ENCODE measurements around the gene CNOT1. TPM values are rescaled to one million over a fixed set of nuclear protein-coding genes. Genes with fewer than 3 reads are reported as not detected.

CNOT1 gene
- total RNA-seq, 1 experiment from 2014 or later, result 135 TPM

DNA sequence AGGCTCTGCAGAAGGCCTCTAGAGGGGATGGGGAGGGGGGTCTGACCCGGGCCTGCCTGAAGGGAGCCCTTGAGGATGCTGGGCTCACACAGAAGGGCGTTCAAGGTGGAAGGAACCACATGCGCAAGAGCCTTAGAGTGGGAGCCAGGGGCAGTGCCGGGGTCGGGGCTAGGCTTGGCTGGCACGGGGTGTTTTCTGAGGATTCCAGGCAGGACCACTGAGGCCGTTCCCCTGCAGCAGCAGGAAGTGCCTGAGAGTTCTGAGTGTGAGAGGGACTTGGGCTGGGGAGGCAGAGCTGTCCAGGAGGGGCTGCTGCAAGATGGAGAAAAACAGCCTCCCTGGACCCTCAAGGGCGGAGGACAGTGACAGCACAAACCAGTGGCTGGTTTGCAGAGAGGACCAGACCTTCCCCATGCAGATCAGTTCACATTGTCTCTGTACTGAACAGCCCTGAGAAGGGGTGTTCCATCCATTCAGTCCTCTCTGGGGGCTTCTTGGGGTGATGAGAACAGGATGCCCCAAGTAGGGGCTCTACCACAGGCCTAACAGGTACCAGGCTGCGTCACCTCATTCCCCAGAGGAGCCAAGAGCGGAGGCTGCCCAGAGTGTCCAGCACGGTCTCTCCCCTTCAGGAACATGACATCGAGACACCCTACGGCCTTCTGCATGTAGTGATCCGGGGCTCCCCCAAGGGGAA lies 126.3 kb downstream of the CNOT1 start:
- Histone ChIP-seq H3K27me3 (ENCODE audit: low read length) (no peaks in the 10 kb centered on the region), H3K4me1 (ENCODE audit: insufficient read depth, low read length) (peaks cover 7% of the 10 kb centered on the region; the same call in 1 of the 2 replicates), H3K36me3 (ENCODE audit: low read depth, low read length) (no peaks in the 10 kb centered on the region), H2AFZ (ENCODE audit: low read length) (no peak overlapping the region), H3K4me3 (ENCODE audit: low read length) (no peak overlapping the region), H3K9me3 (ENCODE audit: low read length) (no peaks in the 10 kb centered on the region), H3K9ac (ENCODE audit: low read length) (no peak overlapping the region), H3K4me2 (ENCODE audit: low read length) (no peak overlapping the region), H4K20me1 (ENCODE audit: low read length) (no peaks in the 10 kb centered on the region), H3K9me2 (replicated peaks; ENCODE audit: low read length) (no peaks in the 10 kb centered on the region), H3F3A (ENCODE audit: low read length, unreplicated experiment) (no peaks in the 10 kb centered on the region), H3K79me2 (ENCODE audit: low read length) (no peaks in the 10 kb centered on the region), H3K27ac (ENCODE audit: low read length) (no peak overlapping the region)
- CTCF ChIA-PET, result no interaction called here
- ATAC-seq (no peak), DNase-seq (no peak)
- TF ChIP-seq EZH2phosphoT487 (IDR thresholded peaks at IDR 0.05; ENCODE audit: borderline replicate concordance, low read length) (no peak), EZH2 (IDR thresholded peaks at IDR 0.05; ENCODE audit: low read length, unreplicated experiment) (no peak)
- TF ChIP-seq, protein P1, sequence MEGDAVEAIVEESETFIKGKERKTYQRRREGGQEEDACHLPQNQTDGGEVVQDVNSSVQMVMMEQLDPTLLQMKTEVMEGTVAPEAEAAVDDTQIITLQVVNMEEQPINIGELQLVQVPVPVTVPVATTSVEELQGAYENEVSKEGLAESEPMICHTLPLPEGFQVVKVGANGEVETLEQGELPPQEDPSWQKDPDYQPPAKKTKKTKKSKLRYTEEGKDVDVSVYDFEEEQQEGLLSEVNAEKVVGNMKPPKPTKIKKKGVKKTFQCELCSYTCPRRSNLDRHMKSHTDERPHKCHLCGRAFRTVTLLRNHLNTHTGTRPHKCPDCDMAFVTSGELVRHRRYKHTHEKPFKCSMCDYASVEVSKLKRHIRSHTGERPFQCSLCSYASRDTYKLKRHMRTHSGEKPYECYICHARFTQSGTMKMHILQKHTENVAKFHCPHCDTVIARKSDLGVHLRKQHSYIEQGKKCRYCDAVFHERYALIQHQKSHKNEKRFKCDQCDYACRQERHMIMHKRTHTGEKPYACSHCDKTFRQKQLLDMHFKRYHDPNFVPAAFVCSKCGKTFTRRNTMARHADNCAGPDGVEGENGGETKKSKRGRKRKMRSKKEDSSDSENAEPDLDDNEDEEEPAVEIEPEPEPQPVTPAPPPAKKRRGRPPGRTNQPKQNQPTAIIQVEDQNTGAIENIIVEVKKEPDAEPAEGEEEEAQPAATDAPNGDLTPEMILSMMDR (conservative IDR thresholded peaks at IDR 0.05; ENCODE audit: low read depth, low read length), result no peak
- no TSS peak for BruUV-seq (replicated peaks)
- POLR2A ChIA-PET (ENCODE audit: unreplicated experiment), result no interaction called here
- intact Hi-C loops (cut with micrococcal nuclease), result no loop called here

DNA sequence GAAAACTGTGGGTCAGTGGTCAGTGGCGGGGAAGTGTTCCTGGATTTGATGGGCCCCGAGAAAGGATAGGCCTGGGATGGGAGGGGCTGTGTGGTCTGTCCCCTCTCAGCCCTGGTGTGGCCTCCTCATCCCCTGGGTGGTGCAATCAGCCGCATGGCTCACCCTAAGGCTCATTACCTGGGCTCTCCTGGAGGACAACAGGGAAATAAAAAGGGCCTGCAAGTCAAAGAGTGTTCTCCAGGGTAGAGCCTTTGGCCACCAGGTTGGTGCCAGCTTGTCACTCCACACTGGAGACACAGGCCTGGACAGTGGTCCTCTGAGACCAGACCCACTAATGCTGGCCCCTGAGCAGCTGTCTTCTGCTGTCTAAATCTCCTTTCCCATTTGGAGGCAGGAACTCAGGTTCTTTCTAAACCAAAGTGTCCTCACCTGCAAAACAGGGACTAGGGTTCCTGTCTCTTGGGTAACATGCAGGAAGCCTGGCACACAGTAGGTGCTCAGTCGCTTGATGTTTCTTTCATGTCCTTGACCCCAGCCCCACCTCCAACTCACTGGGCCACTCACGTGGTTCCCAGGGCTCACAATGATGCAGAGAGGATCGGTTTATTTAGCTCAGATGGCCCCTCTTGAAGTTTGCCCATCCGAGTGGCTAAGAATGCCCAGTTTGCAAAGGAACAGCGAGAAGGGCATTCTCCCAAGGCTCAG lies 127.3 kb downstream of the CNOT1 start:
- Histone ChIP-seq H3K9ac (ENCODE audit: low read length) (no peak overlapping the region), H3K4me3 (ENCODE audit: low read length) (no peak overlapping the region), H3K79me2 (ENCODE audit: low read length) (no peaks in the 10 kb centered on the region), H3K4me1 (ENCODE audit: insufficient read depth, low read length) (peaks cover 7% of the 10 kb centered on the region; the same call in 1 of the 2 replicates), H3K27ac (ENCODE audit: low read length) (no peak overlapping the region), H3K9me3 (ENCODE audit: low read length) (no peaks in the 10 kb centered on the region), H2AFZ (ENCODE audit: low read length) (no peak overlapping the region), H3K9me2 (replicated peaks; ENCODE audit: low read length) (no peaks in the 10 kb centered on the region), H3K36me3 (ENCODE audit: low read depth, low read length) (no peaks in the 10 kb centered on the region), H3K4me2 (ENCODE audit: low read length) (no peak overlapping the region), H4K20me1 (ENCODE audit: low read length) (no peaks in the 10 kb centered on the region), H3K27me3 (ENCODE audit: low read length) (no peaks in the 10 kb centered on the region), H3F3A (ENCODE audit: low read length, unreplicated experiment) (no peaks in the 10 kb centered on the region)
- TF ChIP-seq EZH2 (IDR thresholded peaks at IDR 0.05; ENCODE audit: low read length, unreplicated experiment) (no peak), EZH2phosphoT487 (IDR thresholded peaks at IDR 0.05; ENCODE audit: borderline replicate concordance, low read length) (no peak)
- TF ChIP-seq, protein P1 (conservative IDR thresholded peaks at IDR 0.05; ENCODE audit: low read depth, low read length), result no peak
- intact Hi-C loops (cut with micrococcal nuclease), result no loop called here
- DNase-seq, result no peak
- POLR2A ChIA-PET (ENCODE audit: unreplicated experiment), result no interaction called here
- CTCF ChIA-PET, result no interaction called here
- no peak for ATAC-seq
- no TSS peak for BruUV-seq (replicated peaks)
